Thymus (tissue), 11 donors: ENCODE measurements around the gene ZFHX3. TPM values are rescaled to one million over a fixed set of nuclear protein-coding genes. Genes with fewer than 3 reads are reported as not detected.

Source experiments
- DNase-seq, 9 donors: peaks; one replicate each; pipeline ENCODE4 v3.0.0-alpha.2; 2013; ENCODE audit warnings: low spot score in 9 of 9, low read depth in 6 of 9, missing footprints in 1 of 9
- H3K27ac ChIP-seq, 2 donors: one replicate each; pipeline ENCODE4 v1.5.1; 2013; ENCODE audit warnings: control low read depth in 1 of 2, low read depth in 1 of 2, low read length in 1 of 2, mild to moderate bottlenecking in 1 of 2, moderate library complexity in 1 of 2
- H3K27me3 ChIP-seq, 2 donors: one replicate each; pipeline ENCODE4 v1.5.1; 2013; ENCODE audit warnings: low read length in 1 of 2; ENCODE audit not compliant: control insufficient read depth in 2 of 2, insufficient read depth in 1 of 2
- H3K36me3 ChIP-seq, 2 donors: one replicate each; pipeline ENCODE4 v1.5.1; 2013; ENCODE audit warnings: low read length in 1 of 2, mild to moderate bottlenecking in 1 of 2, moderate library complexity in 1 of 2; ENCODE audit not compliant: control insufficient read depth in 2 of 2, insufficient read depth in 2 of 2
- H3K4me1 ChIP-seq, 2 donors: one replicate each; pipeline ENCODE4 v1.5.1; 2013; ENCODE audit warnings: low read length in 2 of 2; ENCODE audit not compliant: control insufficient read depth in 2 of 2, insufficient read depth in 2 of 2
- H3K4me3 ChIP-seq, 2 donors: one replicate each; pipeline ENCODE4 v1.5.1; 2013; ENCODE audit warnings: low read length in 2 of 2, control low read depth in 1 of 2, mild to moderate bottlenecking in 1 of 2
- H3K9me3 ChIP-seq, 2 donors: one replicate each; pipeline ENCODE4 v1.5.1; 2013; ENCODE audit warnings: low read length in 1 of 2, mild to moderate bottlenecking in 1 of 2; ENCODE audit not compliant: control insufficient read depth in 2 of 2, insufficient read depth in 1 of 2
- WGBS: extraction: QIAGEN DNeasy Blood & Tissue Kit; methylation state at CpG from one replicate; pipeline ENCODE4 v1.1.7; 2013; 5-methylcytosine and 5-hydroxymethylcytosine counted together
- polyA plus RNA-seq: library from polyadenylated mRNA; stranded (reverse); fragments of 200-250 nt; gene quantifications from one replicate; pipeline ENCODE4 v1.2.3, GENCODE V29; 2013
- total RNA-seq: library from RNA; stranded (reverse); fragments of 120-200 nt; gene quantifications from one replicate; pipeline ENCODE4 v1.2.4, GENCODE V29; 2013
- donor health status: healthy.

The ZFHX3 gene
- total and polyA plus RNA-seq, 2 donors: 0.90 to 1.9 TPM

DNA sequence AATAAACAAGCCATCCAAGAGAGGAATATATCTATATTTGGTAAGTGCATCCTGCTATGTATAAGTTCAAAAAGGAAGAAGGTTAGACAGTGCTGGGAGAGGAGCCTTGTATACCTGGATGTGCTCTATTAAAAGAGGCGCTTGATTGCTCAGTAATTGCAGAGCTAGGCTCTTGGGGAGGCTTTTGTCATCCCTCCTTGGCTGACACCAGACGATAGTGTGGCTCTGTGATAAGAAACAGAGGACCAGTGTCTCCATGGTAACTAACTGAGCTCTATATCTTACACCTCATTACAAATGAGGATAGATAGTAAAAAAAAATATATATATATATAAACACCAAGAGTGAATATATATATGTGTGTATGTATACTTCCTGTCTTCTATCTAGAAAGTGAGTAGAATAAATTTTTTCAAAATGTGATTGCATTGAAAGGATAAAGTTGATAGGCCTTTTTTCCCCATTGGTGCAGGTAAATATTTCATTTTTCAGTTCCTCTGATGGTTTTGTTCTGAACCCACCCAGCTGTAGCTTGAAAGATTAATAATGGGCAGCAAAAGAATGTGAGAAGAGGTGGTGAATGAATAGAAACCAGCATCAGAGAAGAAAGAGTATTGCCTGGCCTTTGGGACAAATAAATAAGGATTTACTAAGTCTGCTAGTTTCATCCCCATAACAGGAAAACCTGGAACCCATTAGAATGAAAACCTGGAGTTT lies 303.7 kb downstream of the ZFHX3 start:
- no peak overlapping the region for H3K27ac ChIP-seq
- H3K9me3 ChIP-seq: no peaks in the 10 kb centered on the region
- H3K27me3 ChIP-seq: no peaks in the 10 kb centered on the region
- H3K4me3 ChIP-seq: no peak overlapping the region
- no peaks in the 10 kb centered on the region for H3K36me3 ChIP-seq
- 98% methylated on average over 2 of the region's 2 CpGs for WGBS
- H3K4me1 ChIP-seq: no peaks in the 10 kb centered on the region
- no peak for DNase-seq

- WGBS: 87% methylated on average over 8 of the region's 8 CpGs
- H3K27ac ChIP-seq: no peak overlapping the region
Observed at GRCh38 chr16:72743011-72743761, 304.7 kb downstream of the ZFHX3 start.

DNA sequence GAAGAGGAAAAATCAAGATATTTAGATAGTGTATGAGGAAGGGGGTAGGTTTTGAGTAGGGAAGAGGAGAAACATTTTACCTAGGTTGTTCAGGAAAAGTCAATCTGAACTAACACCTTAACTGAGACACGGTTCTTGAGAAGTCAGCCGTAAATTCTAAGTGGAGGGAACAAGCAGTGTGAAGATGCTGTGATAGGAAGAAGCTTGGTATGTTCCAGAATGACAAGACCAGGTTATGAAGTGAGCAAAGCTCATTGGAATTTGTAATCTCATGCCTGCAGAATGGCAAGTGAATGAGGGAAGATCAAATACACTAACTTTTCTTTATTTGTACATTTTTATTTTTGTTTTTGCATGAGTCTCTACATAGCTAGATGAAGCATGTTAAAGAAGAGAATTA lies 307.6 kb downstream of the ZFHX3 start:
- no peaks in the 10 kb centered on the region for H3K4me1 ChIP-seq
- no peak overlapping the region for H3K27ac ChIP-seq
- H3K9me3 ChIP-seq: no peaks in the 10 kb centered on the region
- no peaks in the 10 kb centered on the region for H3K36me3 ChIP-seq
- DNase-seq: no peak
- 96% methylated on average over 2 of the region's 2 CpGs for WGBS
- no peaks in the 10 kb centered on the region for H3K27me3 ChIP-seq
- no peak overlapping the region for H3K4me3 ChIP-seq

More at GRCh38 chr16:72743011-72743761, 304.7 kb downstream of the ZFHX3 start:
- H3K36me3 ChIP-seq: no peaks in the 10 kb centered on the region
- no peaks in the 10 kb centered on the region for H3K9me3 ChIP-seq
- H3K4me3 ChIP-seq: no peak overlapping the region
- no peaks in the 10 kb centered on the region for H3K4me1 ChIP-seq
- DNase-seq: no peak
- no peaks in the 10 kb centered on the region for H3K27me3 ChIP-seq

- H3K4me3 ChIP-seq: no peak overlapping the region
- no peak for DNase-seq
- no peak overlapping the region for H3K27ac ChIP-seq
- no peaks in the 10 kb centered on the region for H3K27me3 ChIP-seq
- no peaks in the 10 kb centered on the region for H3K4me1 ChIP-seq
- H3K9me3 ChIP-seq: no peaks in the 10 kb centered on the region
- H3K36me3 ChIP-seq: no peaks in the 10 kb centered on the region
- WGBS: 97% methylated on average over 1 of the region's 1 CpG
Observed at GRCh38 chr16:72739577-72739976, 308.4 kb downstream of the ZFHX3 start.

DNA sequence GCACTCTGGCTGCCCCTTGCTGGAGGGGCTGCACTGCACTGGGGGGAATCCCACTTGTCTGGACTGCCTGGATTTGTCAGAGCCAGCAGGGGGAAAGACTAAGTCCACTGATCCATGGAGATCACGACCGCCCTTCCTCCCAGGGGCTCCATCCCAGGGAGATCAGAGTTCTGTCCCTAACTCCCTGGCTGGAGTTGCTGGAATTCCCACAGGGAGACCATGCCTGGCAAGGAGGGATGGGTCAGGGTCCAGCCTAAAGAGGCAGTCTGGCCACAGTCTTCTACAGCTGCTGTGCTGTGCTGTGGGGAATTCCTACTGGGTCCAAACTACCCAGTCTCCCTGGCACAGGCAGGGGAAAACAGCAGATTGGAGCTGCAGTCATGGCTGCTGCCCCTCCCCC lies 311.9 kb downstream of the ZFHX3 start:
- DNase-seq: no peak
- Histone ChIP-seq H3K4me1 (no peaks in the 10 kb centered on the region), H3K9me3 (no peaks in the 10 kb centered on the region), H3K36me3 (no peaks in the 10 kb centered on the region), H3K27ac (no peak overlapping the region), H3K4me3 (no peak overlapping the region), H3K27me3 (no peaks in the 10 kb centered on the region)
- 94% methylated on average over 2 of the region's 2 CpGs for WGBS
